IMR-90 (cell line): ENCODE data around the gene PRDM15. TPM values are rescaled to one million over a fixed set of nuclear protein-coding genes. Genes with fewer than 3 reads are reported as not detected.

Source experiments
- ATAC-seq: fragments of 200-7000 bp; cut with Tn5 transposase; 2 replicates; pipeline ENCODE4 v1.9.1; 2020; ENCODE audit warnings: low read depth, mild to moderate bottlenecking, moderate library complexity
- BruUV-seq: library from RNA; stranded (reverse); fragments of 400-500 nt; replicated peaks from 2 replicates; lab custom pipeline; 2021; lab: Mats Ljungman, UMichigan
- CTCF ChIA-PET: fragments of 300-600 bp; formaldehyde crosslinking; extraction: SDS; loops from one replicate; lab custom pipeline; 2021; ENCODE audit warnings: antibody characterized with exemption; lab: Yijun Ruan, JAX
- POLR2A ChIA-PET: fragments of 300-600 bp; sonication (Branson Sonifier 250); formaldehyde crosslinking; loops from one replicate; lab custom pipeline; 2022; ENCODE audit warnings: antibody characterized with exemption; ENCODE audit not compliant: unreplicated experiment; lab: Charles Lee
- DNase-seq: peaks from one replicate; pipeline ENCODE4 v3.0.0; 2013
- H2AFZ ChIP-seq: replicated peaks from 2 replicates; pipeline ENCODE3; 2013; ENCODE audit warnings: low read length, mild to moderate bottlenecking; ENCODE audit not compliant: poor library complexity
- H2AK5ac ChIP-seq: 2 replicates; pipeline ENCODE4 v1.6.1; 2013; ENCODE audit warnings: low read depth, low read length, inconsistent platforms
- H2AK9ac ChIP-seq: replicated peaks from 2 replicates; pipeline ENCODE3; 2013; ENCODE audit warnings: mild to moderate bottlenecking, low read depth, low read length, moderate library complexity; ENCODE audit not compliant: poor library complexity
- H2BK120ac ChIP-seq: 2 replicates; pipeline ENCODE4 v1.6.1; 2013; ENCODE audit warnings: low read depth, low read length, inconsistent platforms
- H2BK15ac ChIP-seq: 3 replicates; pipeline ENCODE4 v1.6.1; 2013; ENCODE audit warnings: low read depth, low read length, inconsistent platforms
- H2BK20ac ChIP-seq: 2 replicates; pipeline ENCODE4 v1.6.1; 2013; ENCODE audit warnings: low read depth, mild to moderate bottlenecking, inconsistent platforms, low read length, moderate library complexity
- H2BK5ac ChIP-seq: 2 replicates; pipeline ENCODE4 v1.6.1; 2013; ENCODE audit warnings: mild to moderate bottlenecking, low read depth, low read length, inconsistent platforms; ENCODE audit not compliant: poor library complexity, severe bottlenecking
- H3K14ac ChIP-seq: replicated peaks from 2 replicates; pipeline ENCODE4 v1.6.1; 2013; ENCODE audit warnings: low read depth, low read length, inconsistent platforms
- H3K18ac ChIP-seq: 2 replicates; pipeline ENCODE4 v1.6.1; 2013; ENCODE audit warnings: low read depth, low read length, control low read depth
- H3K23ac ChIP-seq: 2 replicates; pipeline ENCODE4 v1.6.1; 2013; ENCODE audit warnings: low read depth, low read length, inconsistent platforms
- H3K27ac ChIP-seq: 2 replicates; pipeline ENCODE4 v1.5.1; 2013; ENCODE audit warnings: mild to moderate bottlenecking, control low read depth, low read length; ENCODE audit not compliant: insufficient read depth
- H3K27me3 ChIP-seq: 2 replicates; pipeline ENCODE4 v1.6.1; 2013; ENCODE audit warnings: low read length; ENCODE audit not compliant: control insufficient read depth, insufficient read depth
- H3K36me3 ChIP-seq: 2 replicates; pipeline ENCODE4 v1.6.1; 2013; ENCODE audit warnings: low read length, mixed read lengths; ENCODE audit not compliant: control insufficient read depth, insufficient read depth
- H3K4ac ChIP-seq: 2 replicates; pipeline ENCODE4 v1.6.1; 2013; ENCODE audit warnings: low read depth, low read length, inconsistent platforms
- H3K4me1 ChIP-seq: 2 replicates; pipeline ENCODE4 v1.6.1; 2013; ENCODE audit warnings: low read length, mixed read lengths; ENCODE audit not compliant: control insufficient read depth, insufficient read depth
- H3K4me2 ChIP-seq: 2 replicates; pipeline ENCODE4 v1.6.1; 2013; ENCODE audit warnings: low read depth, mild to moderate bottlenecking, control low read depth, low read length, moderate library complexity
- H3K4me3 ChIP-seq: 2 replicates; pipeline ENCODE4 v1.5.1; 2013; ENCODE audit warnings: low read depth, mild to moderate bottlenecking, control low read depth, low read length, moderate library complexity; ENCODE audit not compliant: insufficient read depth
- H3K56ac ChIP-seq: 2 replicates; pipeline ENCODE4 v1.6.1; 2013; ENCODE audit warnings: low read length, inconsistent platforms; ENCODE audit not compliant: insufficient read depth; ENCODE audit errors: extremely low read depth
- H3K79me1 ChIP-seq, 2 experiments: 2 replicates each; pipeline ENCODE4 v1.6.1; 2013; ENCODE audit warnings: low read length in 2 of 2, inconsistent platforms in 1 of 2, low read depth in 1 of 2
- H3K9ac ChIP-seq: 2 replicates; pipeline ENCODE4 v1.6.1; 2013; ENCODE audit warnings: low read depth, low read length, control low read depth
- H3K9me1 ChIP-seq: 2 replicates; pipeline ENCODE4 v1.6.1; 2013; ENCODE audit warnings: low read length, inconsistent platforms; ENCODE audit not compliant: insufficient read depth
- H3K9me3 ChIP-seq: 2 replicates; pipeline ENCODE4 v1.6.1; 2013; ENCODE audit warnings: low read length; ENCODE audit not compliant: control insufficient read depth, insufficient read depth
- H4K20me1 ChIP-seq: 2 replicates; pipeline ENCODE4 v1.6.1; 2013; ENCODE audit warnings: low read length, inconsistent platforms; ENCODE audit not compliant: insufficient read depth
- H4K5ac ChIP-seq: 2 replicates; pipeline ENCODE4 v1.6.1; 2013; ENCODE audit warnings: mild to moderate bottlenecking, low read depth, low read length, control low read depth
- H4K8ac ChIP-seq, 2 experiments: 2 replicates each; pipeline ENCODE4 v1.6.1; 2013; ENCODE audit warnings: low read depth in 2 of 2, low read length in 2 of 2, control low read depth in 1 of 2, inconsistent platforms in 1 of 2
- H4K91ac ChIP-seq: 2 replicates; pipeline ENCODE4 v1.6.1; 2013; ENCODE audit warnings: low read depth, low read length, inconsistent platforms; ENCODE audit not compliant: insufficient read depth
- RAD21 ChIP-seq: IDR thresholded peaks from 2 replicates; pipeline ENCODE4 v1.6.1; 2012; ENCODE audit warnings: low read length, improper control_type of control experiment
- WGBS, 2 experiments: methylation state at CpG; one replicate each; pipeline versions ENCODE4 v1.1.5 to v1.1.7; 2013; ENCODE audit warnings: missing lambda C conversion rate in 2 of 2; ENCODE audit not compliant: insufficient read length in 1 of 2; ENCODE audit errors: extremely low coverage in 2 of 2; 5-methylcytosine and 5-hydroxymethylcytosine counted together
- dilution Hi-C: fragments of 300-500 bp; cut with HindIII; formaldehyde crosslinking; loops from one replicate; pipeline ENCODE4 v1.14.3; 2018; ENCODE audit warnings: low sequenced_read_pairs; ENCODE audit not compliant: unreplicated experiment
- in situ Hi-C: fragments of 300-500 bp; cut with MboI; formaldehyde crosslinking; loops from 3 replicates; pipeline ENCODE4 v1.14.3; 2019; ENCODE audit warnings: low sequenced_read_pairs, inconsistent platforms, mixed read lengths
- intact Hi-C: fragments of 100-400 bp; cut with micrococcal nuclease; formaldehyde crosslinking; loops from 2 replicates; pipeline ENCODE4 v1.10.0; 2022
- polyA plus RNA-seq, 3 experiments: library from polyadenylated mRNA; depleted of rRNA; stranded (reverse); fragments of >200 nt; gene quantifications; 2 replicates each; pipeline ENCODE4 v1.2.3, GENCODE V29; 2012; ENCODE audit warnings: low replicate concordance in 1 of 3
- total RNA-seq: library from RNA; depleted of rRNA; stranded (reverse); fragments of >200 nt; gene quantifications from 2 replicates; pipeline ENCODE4 v1.2.3, GENCODE V29; 2012
- TF ChIP-seq, protein P1 (sequence below): fragments of 150-350 bp; IDR thresholded peaks from 2 replicates; pipeline ENCODE4 v1.6.1; 2016; ENCODE audit warnings: low read depth, mild to moderate bottlenecking, low read length, moderate library complexity, borderline replicate concordance

The PRDM15 gene
- total and polyA plus RNA-seq, 2 of the 4 experiments (the other 2 are of a cell fraction): 7.3 to 8.8 TPM

DNA sequence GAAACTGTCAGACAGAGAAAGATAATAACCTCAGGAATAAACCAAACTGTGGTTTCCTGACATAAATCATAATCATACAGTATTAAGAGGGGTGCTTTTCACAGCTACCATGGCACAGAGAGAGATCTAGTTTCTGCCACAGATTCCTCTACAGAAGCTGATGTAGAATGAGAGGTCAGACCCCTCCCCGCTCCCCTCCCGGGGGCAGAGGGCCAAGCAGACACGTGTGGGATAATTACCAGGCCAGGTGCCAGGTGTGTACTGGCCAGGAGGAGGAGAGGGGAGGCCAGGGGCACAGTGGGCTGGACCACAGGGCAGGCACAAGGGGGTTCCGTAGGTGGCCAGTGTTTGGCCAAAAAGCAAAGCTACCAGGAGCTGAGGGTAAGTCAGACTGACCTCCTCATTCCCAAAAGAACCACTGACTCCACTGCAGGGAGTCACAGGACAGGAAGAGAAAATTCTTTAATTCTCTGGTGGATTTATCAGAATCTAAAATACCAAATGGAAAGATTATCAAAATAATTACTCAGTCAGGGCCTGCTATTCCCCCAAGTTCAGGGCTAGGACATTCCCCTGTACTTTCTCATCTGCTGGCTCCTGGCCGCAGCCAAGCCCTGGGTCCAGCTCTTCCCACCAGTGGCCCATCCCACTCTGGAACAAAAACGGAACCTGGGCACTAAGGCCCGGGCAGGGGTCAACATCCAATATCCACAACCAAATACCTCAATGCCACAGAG is 44.7 kb upstream of the PRDM15 start:
- intact Hi-C loops: no loop called here
- no peaks in the 10 kb centered on the region for H4K20me1 ChIP-seq
- WGBS, 2 experiments: no CpG with 5 or more reads among the region's 7 CpGs

More for the DNA sequence above, 44.7 kb upstream of the PRDM15 start:
- peak overlapping the region; percentile 18; the same call in 1 of the 2 replicates for H2BK120ac ChIP-seq
- ChIA-PET CTCF (interaction anchor here (1.1 to 1.2 kb wide), 2 partner anchors 27 to 46 kb away, joined by 3 to 4 read pairs; no protein-coding TSS in a partner anchor), POLR2A (no interaction called here)
- no peak overlapping the region for H2BK20ac ChIP-seq
- peak overlapping the region; percentile 18; the same call in 1 of the 2 replicates for H3K23ac ChIP-seq
- dilution Hi-C loops: no loop called here
- H3K27me3 ChIP-seq: no peaks in the 10 kb centered on the region
- H3K14ac ChIP-seq: 0 out of 2 replicates have a peak overlapping the region, but pooled peaks have one; percentile 19
- H3K4me2 ChIP-seq: peak overlapping the region; percentile 41
- DNase-seq (peak; percentile 47), ATAC-seq (peak; percentile 39)
- no peak overlapping the region for H2BK15ac ChIP-seq
- H3K79me1 ChIP-seq: peaks cover 21 to 43% of the 10 kb centered on the region in 2 experiments
- H4K5ac ChIP-seq: 0 out of 2 replicates have a peak overlapping the region, but pooled peaks have one; percentile 1
- H3K27ac ChIP-seq: peak overlapping the region; percentile 43; the same call in 1 of the 2 replicates
- H3K18ac ChIP-seq: 0 out of 2 replicates have a peak overlapping the region, but pooled peaks have one; percentile 24
- H3K9me3 ChIP-seq: no peaks in the 10 kb centered on the region
- H2AK9ac ChIP-seq: peak overlapping the region; percentile 22
- BruUV-seq: no TSS peak
- H3K9me1 ChIP-seq: peaks cover 14% of the 10 kb centered on the region
- H2AFZ ChIP-seq: peak overlapping the region; percentile 9
- H3K36me3 ChIP-seq: peaks cover 3% of the 10 kb centered on the region; the same call in 1 of the 2 replicates
- H3K4me3 ChIP-seq: no peak overlapping the region
- peak overlapping the region; percentile 75 for H2BK5ac ChIP-seq
- peaks cover 14% of the 10 kb centered on the region for H3K4me1 ChIP-seq
- no peak overlapping the region for H3K56ac ChIP-seq
- H4K8ac ChIP-seq: peak overlapping the region in 1 of 2 experiments; percentile 33; a peak in 1 of 4 replicates
- H2AK5ac ChIP-seq: 0 out of 2 replicates have a peak overlapping the region, but pooled peaks have one; percentile 26
- TF ChIP-seq, protein P1, sequence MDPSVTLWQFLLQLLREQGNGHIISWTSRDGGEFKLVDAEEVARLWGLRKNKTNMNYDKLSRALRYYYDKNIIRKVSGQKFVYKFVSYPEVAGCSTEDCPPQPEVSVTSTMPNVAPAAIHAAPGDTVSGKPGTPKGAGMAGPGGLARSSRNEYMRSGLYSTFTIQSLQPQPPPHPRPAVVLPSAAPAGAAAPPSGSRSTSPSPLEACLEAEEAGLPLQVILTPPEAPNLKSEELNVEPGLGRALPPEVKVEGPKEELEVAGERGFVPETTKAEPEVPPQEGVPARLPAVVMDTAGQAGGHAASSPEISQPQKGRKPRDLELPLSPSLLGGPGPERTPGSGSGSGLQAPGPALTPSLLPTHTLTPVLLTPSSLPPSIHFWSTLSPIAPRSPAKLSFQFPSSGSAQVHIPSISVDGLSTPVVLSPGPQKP: no peak
- TF ChIP-seq RAD21: 0 out of 2 replicates have a peak, but pooled peaks have one; percentile 3
- peak overlapping the region; percentile 23; the same call in 1 of the 2 replicates for H4K91ac ChIP-seq
- in situ Hi-C loops: no loop called here
- peak overlapping the region; percentile 38; the same call in 1 of the 2 replicates for H3K4ac ChIP-seq
- no peak overlapping the region for H3K9ac ChIP-seq
